Testis (tissue), 2 donors: ENCODE measurements around the gene TECRL.

Experiments used
- CTCF ChIP-seq, 3 experiments: fragments of 450-650 bp in 2 of 3; fragments of 200-600 bp in 1 of 3; sonication (generic) in 1 of 3; IDR thresholded peaks; one replicate each; pipeline ENCODE4 v1.5.1; 2016 to 2019; ENCODE audit warnings: antibody characterized with exemption in 3 of 3, mild to moderate bottlenecking in 2 of 3, moderate library complexity in 1 of 3
- POLR2A ChIP-seq: fragments of 450-650 bp; IDR thresholded peaks from one replicate; pipeline ENCODE4 v1.6.1; 2017; ENCODE audit warnings: antibody characterized with exemption, mild to moderate bottlenecking, moderate library complexity

GRCh38 chr4:64360664-64361398 is 48.4 kb downstream of the TECRL start:
- TF ChIP-seq CTCF (IDR thresholded peaks at IDR 0.05) (no peak), POLR2A (no peak)
